Omental fat pad (tissue), 4 donors: ENCODE measurements around the gene ACTMAP. TPM values are rescaled to one million over a fixed set of nuclear protein-coding genes. Genes with fewer than 3 reads are reported as not detected.

Experiments used
- ATAC-seq: fragments of 150-250 bp; one replicate; pipeline ENCODE4 v1.9.1; 2016; ENCODE audit warnings: mild to moderate bottlenecking, moderate library complexity; ENCODE audit not compliant: low FRiP score
- DNase-seq: peaks from one replicate; pipeline ENCODE4 v3.0.0-alpha.2; 2019; ENCODE audit warnings: low spot score
- small RNA-seq: library from RNA; depleted of rRNA; stranded (forward); fragments of <200 nt; gene quantifications from one replicate; pipeline ENCODE3, GENCODE V24; 2016
- total RNA-seq, 4 donors: library from RNA; depleted of rRNA; stranded (reverse); fragments of >200 nt; gene quantifications; one replicate each; pipeline ENCODE4 v1.1.0, GENCODE V29; 2016
- TF ChIP-seq, protein P1 (sequence below), 3 donors: fragments of 450-650 bp; IDR thresholded peaks; one replicate each; pipeline ENCODE4 v1.5.1; 2016 to 2017; ENCODE audit warnings: antibody characterized with exemption in 3 of 3, mild to moderate bottlenecking in 3 of 3, moderate library complexity in 2 of 3

The ACTMAP gene
- total RNA-seq, 4 donors from 2014 or later, result 3.2 to 3.8 (median 3.5) TPM

DNA sequence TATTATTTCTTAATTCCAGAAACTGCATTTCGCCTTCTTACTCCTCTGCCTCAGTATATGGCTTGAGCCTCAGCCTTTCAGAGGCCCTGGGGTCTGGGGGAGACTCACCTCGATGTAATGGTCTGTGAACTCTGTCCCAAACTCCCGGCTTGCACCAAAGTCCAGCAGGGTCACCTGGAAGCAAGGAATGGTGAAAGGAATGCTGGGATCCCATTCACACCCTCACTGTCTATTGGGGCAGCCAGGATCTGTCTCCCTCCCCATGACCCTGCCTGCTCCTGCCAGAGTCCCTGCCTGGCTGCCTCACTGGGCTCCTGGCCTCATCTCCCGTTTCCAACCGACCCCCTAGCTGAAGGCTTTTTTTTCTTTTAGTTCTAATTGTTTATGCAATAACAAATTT is 54.4 kb downstream of the ACTMAP start:
- DNase-seq, result no peak
- ATAC-seq, result no peak
- TF ChIP-seq, protein P1, sequence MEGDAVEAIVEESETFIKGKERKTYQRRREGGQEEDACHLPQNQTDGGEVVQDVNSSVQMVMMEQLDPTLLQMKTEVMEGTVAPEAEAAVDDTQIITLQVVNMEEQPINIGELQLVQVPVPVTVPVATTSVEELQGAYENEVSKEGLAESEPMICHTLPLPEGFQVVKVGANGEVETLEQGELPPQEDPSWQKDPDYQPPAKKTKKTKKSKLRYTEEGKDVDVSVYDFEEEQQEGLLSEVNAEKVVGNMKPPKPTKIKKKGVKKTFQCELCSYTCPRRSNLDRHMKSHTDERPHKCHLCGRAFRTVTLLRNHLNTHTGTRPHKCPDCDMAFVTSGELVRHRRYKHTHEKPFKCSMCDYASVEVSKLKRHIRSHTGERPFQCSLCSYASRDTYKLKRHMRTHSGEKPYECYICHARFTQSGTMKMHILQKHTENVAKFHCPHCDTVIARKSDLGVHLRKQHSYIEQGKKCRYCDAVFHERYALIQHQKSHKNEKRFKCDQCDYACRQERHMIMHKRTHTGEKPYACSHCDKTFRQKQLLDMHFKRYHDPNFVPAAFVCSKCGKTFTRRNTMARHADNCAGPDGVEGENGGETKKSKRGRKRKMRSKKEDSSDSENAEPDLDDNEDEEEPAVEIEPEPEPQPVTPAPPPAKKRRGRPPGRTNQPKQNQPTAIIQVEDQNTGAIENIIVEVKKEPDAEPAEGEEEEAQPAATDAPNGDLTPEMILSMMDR (IDR thresholded peaks at IDR 0.05), result no peak

DNA sequence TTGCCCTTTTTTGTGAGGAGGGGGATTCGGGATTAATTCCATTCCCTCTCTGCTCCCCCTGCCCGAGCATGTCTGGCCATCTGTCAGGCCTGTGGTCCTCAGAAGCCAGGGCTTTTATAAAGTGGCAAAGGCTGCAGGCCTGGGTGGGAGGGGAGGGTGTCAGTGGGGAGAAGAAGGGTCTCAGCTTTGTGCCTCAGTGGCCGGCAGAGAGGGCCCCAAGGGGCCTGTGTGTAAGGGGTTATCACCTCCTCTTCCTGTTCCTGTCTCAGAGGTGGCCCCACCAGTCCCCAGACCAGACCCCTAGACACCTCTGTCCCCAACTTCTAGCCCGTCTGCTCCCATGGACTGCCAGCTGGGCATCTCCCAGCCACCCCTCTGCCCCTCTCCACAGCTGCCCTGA is 56.4 kb downstream of the ACTMAP start:
- no peak for ATAC-seq
- TF ChIP-seq, protein P1 (IDR thresholded peaks at IDR 0.05), result no peak
- no peak for DNase-seq

DNA sequence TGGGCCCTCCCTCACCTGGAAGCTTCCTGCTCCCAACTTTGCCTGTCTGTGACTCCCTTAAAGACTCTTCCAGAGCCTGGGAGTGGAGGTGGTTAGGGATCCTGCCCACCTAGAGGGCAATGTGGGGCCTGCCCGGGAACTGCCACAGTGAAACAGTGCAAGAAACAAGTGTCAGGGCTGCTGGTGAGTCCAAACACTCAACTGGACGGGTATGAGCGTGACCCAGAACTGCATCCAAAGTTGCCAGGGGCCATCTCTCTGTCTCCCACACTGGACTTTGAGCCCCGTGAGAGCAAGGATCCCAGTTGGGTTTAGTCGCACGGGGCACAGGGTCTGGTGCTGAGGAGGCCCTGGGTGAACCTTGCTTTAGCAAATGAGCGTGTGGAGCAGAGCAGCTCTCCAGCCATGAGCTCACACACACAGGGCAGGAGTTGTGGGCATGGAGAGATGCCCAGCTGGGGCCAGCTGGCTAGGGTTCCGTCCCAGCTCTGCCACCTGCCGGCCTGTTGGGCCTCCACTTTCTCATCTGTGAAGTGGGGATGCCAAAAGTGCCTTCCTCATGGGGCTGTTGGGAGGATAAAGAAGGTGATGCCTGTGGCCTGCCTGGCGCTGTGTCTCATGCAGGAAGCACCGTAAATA is 57.0 kb downstream of the ACTMAP start:
- DNase-seq, result no peak
- no peak for ATAC-seq
- TF ChIP-seq, protein P1 (IDR thresholded peaks at IDR 0.05), result no peak

DNA sequence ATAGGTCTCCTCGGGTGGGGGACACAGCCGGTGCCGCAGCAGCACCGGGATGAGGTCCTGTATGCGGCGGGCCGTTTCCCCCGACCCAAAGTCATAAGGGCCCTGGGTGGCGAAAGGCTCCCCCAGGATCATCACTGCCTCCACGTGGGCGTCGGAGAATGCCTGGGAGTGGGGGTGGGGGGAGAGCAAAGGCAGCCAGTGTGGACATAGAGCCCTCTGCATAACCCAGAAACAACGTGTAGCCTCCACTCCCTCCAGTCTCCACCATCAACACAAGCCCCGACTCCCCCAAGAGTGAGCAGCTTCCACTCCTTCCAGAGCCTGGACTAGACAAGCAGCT is 58.1 kb downstream of the ACTMAP start:
- no peak for DNase-seq
- TF ChIP-seq, protein P1 (IDR thresholded peaks at IDR 0.05), result no peak
- no peak for ATAC-seq

DNA sequence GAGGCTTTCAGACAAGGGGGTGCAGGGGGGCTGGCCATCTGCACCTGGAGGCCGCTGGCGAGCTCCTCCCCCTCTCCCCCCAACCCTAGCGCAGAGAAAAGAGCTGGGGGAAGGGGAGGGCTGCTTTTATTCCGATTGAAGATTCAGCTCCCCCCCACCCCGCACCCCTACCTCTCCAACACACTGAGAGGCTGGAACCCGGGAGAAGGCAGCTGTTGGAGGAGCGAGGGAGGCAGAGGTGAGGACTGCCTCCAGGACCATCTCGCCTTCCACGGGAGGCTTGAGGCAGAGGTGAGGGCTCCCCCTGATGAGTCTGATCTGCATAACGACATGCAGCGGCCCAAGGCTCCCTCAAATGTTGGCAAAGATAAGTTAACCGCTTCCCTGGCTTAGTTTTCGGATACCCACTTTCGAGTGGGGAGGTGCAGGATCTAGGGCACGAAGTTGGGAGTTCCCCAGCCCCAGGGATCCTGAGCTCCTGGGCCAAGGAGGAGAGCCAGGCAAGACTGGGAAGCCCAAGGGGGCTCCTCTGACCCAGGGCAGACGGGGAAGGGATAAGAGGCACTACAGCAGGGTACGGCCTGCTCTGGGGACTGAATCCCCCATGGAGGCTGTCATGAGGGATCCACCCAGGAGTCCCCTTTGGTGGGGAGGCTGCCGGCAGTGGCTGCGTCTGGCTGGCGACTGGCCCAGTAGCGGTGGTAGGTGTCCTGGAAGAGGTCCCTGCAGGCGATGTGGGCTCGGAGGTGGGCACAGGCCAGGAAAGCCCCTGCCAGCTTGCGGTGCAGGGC is 58.7 kb downstream of the ACTMAP start:
- DNase-seq (no peak), ATAC-seq (peak; percentile 4)
- TF ChIP-seq, protein P1 (IDR thresholded peaks at IDR 0.05), result no peak

Small RNAs within 50 kb of the gene (small RNA-seq; reads per million reads assigned to genes)
- gene RNU6-195P, result not detected

Other genes starting within 250 kb of the ACTMAP start
- 10 to 100 TPM; 37.0 to 87.5 (median 47.8) TPM for gene SHKBP1, start 173.6 kb downstream of the ACTMAP start, total RNA-seq
- gene LTBP4, start 149.1 kb downstream of the ACTMAP start, total RNA-seq, result 100 to 1,000 TPM in 3 of 4 donors, 10 to 100 TPM in 1; 73.5 to 197 (median 114) TPM
- gene NUMBL, start 59.8 kb downstream of the ACTMAP start, total RNA-seq, result 100 to 1,000 TPM in 1 of 4 donors, 10 to 100 TPM in 3; 38.2 to 143 (median 45.3) TPM
- 10 to 100 TPM; 22.1 to 38.8 (median 28.1) TPM for gene COQ8B, start 33.6 kb downstream of the ACTMAP start, total RNA-seq
- 100 to 1,000 TPM in 2 of 4 donors, 10 to 100 TPM in 2; 39.3 to 118 (median 91.9) TPM for gene ITPKC, start 33.4 kb downstream of the ACTMAP start, total RNA-seq
- 10 to 100 TPM; 34.8 to 46.8 (median 41.0) TPM for gene SNRPA, start 726 bp upstream of the ACTMAP start, total RNA-seq
- not detected for gene MIA, start 25.0 kb upstream of the ACTMAP start, total RNA-seq
- 10 to 100 TPM; 20.0 to 37.0 (median 21.7) TPM for gene RAB4B, start 27.8 kb upstream of the ACTMAP start, total RNA-seq
- 100 to 1,000 TPM in 2 of 4 donors, 10 to 100 TPM in 2; 91.6 to 107 (median 101) TPM for gene EGLN2, start 48.7 kb upstream of the ACTMAP start, total RNA-seq
- gene CYP2A6, start 100.0 kb upstream of the ACTMAP start, total RNA-seq, result under 1 TPM in 1 of 4 donors, not detected in 3; 0.36 TPM
- not detected for gene CYP2A7, start 131.8 kb upstream of the ACTMAP start, total RNA-seq
- gene CYP2B6, start 240.8 kb upstream of the ACTMAP start, total RNA-seq, result not detected